SK-N-MC (cell line): ENCODE measurements around the gene ATP6V1A.

Experiments
- EZH2 ChIP-seq: fragments of 200-600 bp; sonication (generic); IDR thresholded peaks from one replicate; pipeline ENCODE4 v1.6.1; 2017; ENCODE audit warnings: antibody characterized with exemption
- POLR2AphosphoS5 ChIP-seq: IDR thresholded peaks from 2 replicates; pipeline ENCODE4 v1.6.1; 2012; ENCODE audit warnings: mild to moderate bottlenecking, low read depth, low read length, borderline replicate concordance

DNA sequence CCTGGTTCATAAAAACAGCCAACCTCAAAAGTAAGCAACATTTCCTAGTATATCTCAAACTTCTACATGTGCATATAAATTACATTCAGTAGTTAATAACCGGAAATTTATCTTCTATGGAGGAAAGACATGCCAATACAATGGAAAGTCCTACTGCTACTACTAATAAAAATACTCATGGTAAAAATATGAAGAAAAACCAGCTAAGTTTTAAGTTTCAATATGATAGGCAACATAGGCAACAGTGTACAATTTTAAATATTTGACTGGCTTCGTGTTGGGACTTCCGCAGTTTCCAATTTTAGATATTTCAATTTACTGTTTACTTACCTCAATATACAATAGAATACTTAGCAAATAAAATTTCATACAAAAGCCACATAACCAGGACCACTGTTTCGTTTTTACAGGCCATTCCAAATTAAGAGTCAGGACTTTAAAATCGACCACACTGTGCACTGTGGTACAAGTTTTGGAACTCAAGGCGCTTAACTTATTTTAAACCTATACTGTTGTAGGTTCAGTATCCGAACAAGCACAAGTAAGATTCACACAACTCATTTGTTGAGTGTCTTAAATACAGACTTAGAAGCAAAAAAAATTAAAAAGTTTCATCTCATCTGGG lies 3.7 kb upstream of the ATP6V1A start:
- no peak for TF ChIP-seq EZH2
- TF ChIP-seq POLR2AphosphoS5: no peak
